ENCODE measurements around the gene KCNQ1.

KCNQ1 gene

DNA sequence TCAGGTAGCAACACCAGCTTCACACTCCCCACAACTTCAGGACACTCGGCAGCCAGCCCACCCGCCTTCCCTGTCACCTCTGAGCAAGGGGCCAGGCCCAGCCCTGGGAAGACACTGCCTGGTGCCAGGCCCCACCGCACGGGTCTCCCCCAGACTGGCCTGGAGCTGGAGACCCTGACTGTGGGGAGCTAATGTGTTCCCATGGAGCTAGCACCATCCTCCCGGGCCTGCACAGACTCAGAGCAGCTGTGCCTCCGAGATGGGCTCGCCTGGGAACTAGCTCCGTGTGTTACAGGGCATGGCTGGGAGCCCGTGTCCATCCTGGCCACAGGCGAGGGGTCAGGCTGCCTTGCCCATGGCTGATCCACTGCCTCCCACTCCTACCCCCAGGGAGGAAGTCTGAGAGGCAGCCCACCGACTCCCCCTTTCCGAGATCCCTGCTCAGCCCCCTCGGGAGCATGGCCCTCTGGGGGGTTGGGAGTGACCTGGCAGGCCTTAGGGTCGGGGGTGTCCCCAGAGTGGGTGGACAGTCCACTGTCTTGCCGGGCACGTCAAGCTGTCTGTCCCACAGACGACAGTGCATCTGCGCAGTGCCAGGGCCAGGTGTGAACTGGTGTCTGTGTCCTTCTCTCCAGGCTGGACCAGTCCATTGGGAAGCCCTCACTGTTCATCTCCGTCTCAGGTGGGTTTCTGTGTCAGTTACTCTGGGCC lies 331.7 kb downstream of the KCNQ1 start:
- no peak overlapping the region for H3K4me3 ChIP-seq (ENCODE audit: insufficient read depth, low read length, poor library complexity, severe bottlenecking)
- H2AFZ ChIP-seq (ENCODE audit: low read depth, low read length, severe bottlenecking): no peak overlapping the region
- no peaks in the 10 kb centered on the region for H3K9me3 ChIP-seq (ENCODE audit: insufficient read depth, low read length)
- no peaks in the 10 kb centered on the region for H3K79me2 ChIP-seq (ENCODE audit: insufficient read depth, low read length)
- H4K20me1 ChIP-seq (ENCODE audit: low read depth, low read length): no peaks in the 10 kb centered on the region
- H3K4me2 ChIP-seq (ENCODE audit: low read depth, low read length, poor library complexity, severe bottlenecking): no peak overlapping the region
- H3K36me3 ChIP-seq (ENCODE audit: low read length): no peaks in the 10 kb centered on the region
- H3K27me3 ChIP-seq (ENCODE audit: low read length): no peaks in the 10 kb centered on the region
- H3K27ac ChIP-seq (ENCODE audit: low read depth, low read length): no peak overlapping the region
- H3F3A ChIP-seq (ENCODE audit: insufficient read depth): no peaks in the 10 kb centered on the region
- no peaks in the 10 kb centered on the region for H3K9me2 ChIP-seq (replicated peaks; ENCODE audit: insufficient read depth, low read length)
- TF ChIP-seq EZH2phosphoT487 (conservative IDR thresholded peaks at IDR 0.05; ENCODE audit: low read length): no peak
- TF ChIP-seq, protein P1, sequence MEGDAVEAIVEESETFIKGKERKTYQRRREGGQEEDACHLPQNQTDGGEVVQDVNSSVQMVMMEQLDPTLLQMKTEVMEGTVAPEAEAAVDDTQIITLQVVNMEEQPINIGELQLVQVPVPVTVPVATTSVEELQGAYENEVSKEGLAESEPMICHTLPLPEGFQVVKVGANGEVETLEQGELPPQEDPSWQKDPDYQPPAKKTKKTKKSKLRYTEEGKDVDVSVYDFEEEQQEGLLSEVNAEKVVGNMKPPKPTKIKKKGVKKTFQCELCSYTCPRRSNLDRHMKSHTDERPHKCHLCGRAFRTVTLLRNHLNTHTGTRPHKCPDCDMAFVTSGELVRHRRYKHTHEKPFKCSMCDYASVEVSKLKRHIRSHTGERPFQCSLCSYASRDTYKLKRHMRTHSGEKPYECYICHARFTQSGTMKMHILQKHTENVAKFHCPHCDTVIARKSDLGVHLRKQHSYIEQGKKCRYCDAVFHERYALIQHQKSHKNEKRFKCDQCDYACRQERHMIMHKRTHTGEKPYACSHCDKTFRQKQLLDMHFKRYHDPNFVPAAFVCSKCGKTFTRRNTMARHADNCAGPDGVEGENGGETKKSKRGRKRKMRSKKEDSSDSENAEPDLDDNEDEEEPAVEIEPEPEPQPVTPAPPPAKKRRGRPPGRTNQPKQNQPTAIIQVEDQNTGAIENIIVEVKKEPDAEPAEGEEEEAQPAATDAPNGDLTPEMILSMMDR (IDR thresholded peaks at IDR 0.05; ENCODE audit: insufficient read depth, low read length, poor library complexity, severe bottlenecking): no peak
- no peak overlapping the region for H3K9ac ChIP-seq (ENCODE audit: low read length)

DNA sequence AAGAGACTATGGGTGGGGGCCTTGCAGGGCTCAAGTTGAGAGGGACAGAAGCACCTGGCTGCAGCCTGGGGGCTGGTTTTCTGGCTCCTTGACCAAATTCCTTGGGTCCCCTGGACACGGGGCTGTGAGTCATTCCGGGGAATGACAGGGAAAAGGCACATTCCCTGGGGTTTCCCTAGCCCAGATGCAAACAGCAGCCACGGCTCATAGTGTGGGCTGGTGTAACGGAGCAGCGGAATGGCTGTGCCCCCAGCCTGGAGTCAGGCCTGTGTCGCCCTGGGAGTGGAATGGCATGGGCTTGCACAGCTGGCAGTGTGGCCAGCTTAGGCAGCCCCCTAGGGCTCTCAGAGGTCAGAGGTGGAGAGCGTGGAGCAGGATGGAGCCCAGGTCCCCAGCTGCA lies 332.6 kb downstream of the KCNQ1 start:
- no peaks in the 10 kb centered on the region for H3K9me2 ChIP-seq (replicated peaks; ENCODE audit: insufficient read depth, low read length)
- no peaks in the 10 kb centered on the region for H3K36me3 ChIP-seq (ENCODE audit: low read length)
- H4K20me1 ChIP-seq (ENCODE audit: low read depth, low read length): no peaks in the 10 kb centered on the region
- no peaks in the 10 kb centered on the region for H3K79me2 ChIP-seq (ENCODE audit: insufficient read depth, low read length)
- H3K27ac ChIP-seq (ENCODE audit: low read depth, low read length): no peak overlapping the region
- H3K4me3 ChIP-seq (ENCODE audit: insufficient read depth, low read length, poor library complexity, severe bottlenecking): no peak overlapping the region
- no peaks in the 10 kb centered on the region for H3K9me3 ChIP-seq (ENCODE audit: insufficient read depth, low read length)
- H3K9ac ChIP-seq (ENCODE audit: low read length): no peak overlapping the region
- H2AFZ ChIP-seq (ENCODE audit: low read depth, low read length, severe bottlenecking): no peak overlapping the region
- H3K4me2 ChIP-seq (ENCODE audit: low read depth, low read length, poor library complexity, severe bottlenecking): no peak overlapping the region
- H3K27me3 ChIP-seq (ENCODE audit: low read length): no peaks in the 10 kb centered on the region
- no peaks in the 10 kb centered on the region for H3F3A ChIP-seq (ENCODE audit: insufficient read depth)
- TF ChIP-seq, protein P1 (IDR thresholded peaks at IDR 0.05; ENCODE audit: insufficient read depth, low read length, poor library complexity, severe bottlenecking): no peak
- TF ChIP-seq EZH2phosphoT487 (conservative IDR thresholded peaks at IDR 0.05; ENCODE audit: low read length): no peak

DNA sequence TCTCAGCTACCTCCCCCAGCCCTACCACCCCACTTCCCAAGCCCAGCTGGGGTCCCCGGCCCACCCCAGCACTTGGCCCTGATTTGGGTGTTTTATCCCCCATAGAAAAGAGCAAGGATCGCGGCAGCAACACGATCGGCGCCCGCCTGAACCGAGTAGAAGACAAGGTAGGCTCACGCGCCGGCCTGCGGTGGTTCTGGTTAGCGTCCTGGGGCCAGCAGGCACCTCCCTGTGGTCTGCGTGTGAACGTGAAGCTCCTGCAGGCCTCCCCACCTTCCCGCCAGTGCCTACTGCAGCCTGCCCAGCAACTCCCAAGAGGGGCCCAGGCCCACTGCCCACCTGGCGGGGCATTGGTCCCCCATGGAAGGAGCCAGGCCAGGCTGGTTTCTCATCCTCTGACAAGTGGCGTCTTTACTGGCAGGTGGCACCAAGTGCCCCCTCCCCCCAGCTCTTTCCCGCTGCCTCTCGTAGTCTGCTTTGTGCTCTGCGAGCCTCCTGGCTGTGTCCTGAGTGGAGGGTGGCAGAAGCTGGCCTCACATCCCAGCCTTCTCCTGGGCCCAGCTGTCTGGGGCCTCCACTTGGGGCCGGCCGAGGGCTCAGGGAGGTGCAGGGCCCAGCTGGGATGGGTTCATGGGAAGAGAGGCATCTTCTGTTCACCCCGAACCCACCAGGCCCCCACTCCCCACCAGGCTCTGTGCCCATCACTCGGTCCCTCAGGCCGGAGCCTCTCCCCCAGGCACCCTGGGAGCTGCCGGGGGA lies 333.2 kb downstream of the KCNQ1 start:
- no peak overlapping the region for H2AFZ ChIP-seq (ENCODE audit: low read depth, low read length, severe bottlenecking)
- TF ChIP-seq, protein P1 (IDR thresholded peaks at IDR 0.05; ENCODE audit: insufficient read depth, low read length, poor library complexity, severe bottlenecking): no peak
- no peak for TF ChIP-seq EZH2phosphoT487 (conservative IDR thresholded peaks at IDR 0.05; ENCODE audit: low read length)
- no peaks in the 10 kb centered on the region for H3K36me3 ChIP-seq (ENCODE audit: low read length)
- no peak overlapping the region for H3K9ac ChIP-seq (ENCODE audit: low read length)
- H4K20me1 ChIP-seq (ENCODE audit: low read depth, low read length): no peaks in the 10 kb centered on the region
- H3K9me2 ChIP-seq (replicated peaks; ENCODE audit: insufficient read depth, low read length): no peaks in the 10 kb centered on the region
- no peaks in the 10 kb centered on the region for H3F3A ChIP-seq (ENCODE audit: insufficient read depth)
- no peaks in the 10 kb centered on the region for H3K27me3 ChIP-seq (ENCODE audit: low read length)
- no peaks in the 10 kb centered on the region for H3K79me2 ChIP-seq (ENCODE audit: insufficient read depth, low read length)
- H3K27ac ChIP-seq (ENCODE audit: low read depth, low read length): no peak overlapping the region
- no peaks in the 10 kb centered on the region for H3K9me3 ChIP-seq (ENCODE audit: insufficient read depth, low read length)
- H3K4me3 ChIP-seq (ENCODE audit: insufficient read depth, low read length, poor library complexity, severe bottlenecking): no peak overlapping the region
- no peak overlapping the region for H3K4me2 ChIP-seq (ENCODE audit: low read depth, low read length, poor library complexity, severe bottlenecking)
